ENCODE measurements around the gene NAPA. TPM values are rescaled to one million over a fixed set of nuclear protein-coding genes. Genes with fewer than 3 reads are reported as not detected.

The NAPA gene
- total and polyA plus RNA-seq, 2 of the 13 experiments (the other 11 are each of a cell fraction or from before 2014, with no cell fraction given) = 32.6 to 65.9 TPM

GRCh38 chr19:47510516-47511127 lies 4.2 kb downstream of the NAPA start:
- ATAC-seq = no peak

More at GRCh38 chr19:47510516-47511127, 4.2 kb downstream of the NAPA start:
- Histone ChIP-seq H3K27me3 (ENCODE audit: control insufficient read depth in 1 of 2, insufficient read depth in 2 of 2, low read length in 2 of 2) (no peaks in the 10 kb centered on the region; a peak in 1 of 5 replicates), H3K4me1 (ENCODE audit: insufficient read depth, low read length) (peaks cover 23% of the 10 kb centered on the region), H3K36me3 (replicated peaks in 1 of 2; ENCODE audit: control insufficient read depth in 1 of 2, insufficient read depth in 2 of 2, low read length in 2 of 2) (peaks cover 3 to 4% of the 10 kb centered on the region in 2 experiments; a peak in 2 of 5 replicates), H3K9me3 (ENCODE audit: low read length) (no peaks in the 10 kb centered on the region), H3K9ac (ENCODE audit: insufficient read depth, low read depth, low read length) (no peak overlapping the region), H3K27ac (ENCODE audit: extremely low read length, insufficient read depth, low read length) (no peak overlapping the region), H4K20me1 (ENCODE audit: insufficient read depth, low read length) (no peaks in the 10 kb centered on the region), H3K79me2 (ENCODE audit: insufficient read depth, low read length) (peaks cover 64% of the 10 kb centered on the region), H3K4me2 (ENCODE audit: low read depth, low read length) (no peak overlapping the region), H3K4me3 (replicated peaks in 1 of 3; ENCODE audit: insufficient read depth in 1 of 3, low read depth in 2 of 3, low read length in 3 of 3) (no peak overlapping the region), H2AFZ (ENCODE audit: low read length) (no peak overlapping the region)
- in situ Hi-C loops (cut with HindIII; ENCODE audit: extremely low pct_ligation_motif_present, low pct_unique_long_range_greater_than_20kb) (no loop called here), intact Hi-C loops (cut with micrococcal nuclease; ENCODE audit: unreplicated experiment) (no loop called here)
- FAIRE-seq (no peak), DNase-seq (ENCODE audit: low spot score) (no peak)
- 93% methylated on average over 10 of the region's 12 CpGs for WGBS (ENCODE audit: low lambda C conversion rate)
- no TSS peak for BruUV-seq (replicated peaks)
- TF ChIP-seq ZNF543 (CRISPR knock-in tag; IDR thresholded peaks at IDR 0.05) (no peak), THRA (CRISPR knock-in tag; IDR thresholded peaks at IDR 0.05; ENCODE audit: borderline replicate concordance) (no peak), KLF15 (CRISPR knock-in tag; IDR thresholded peaks at IDR 0.05; ENCODE audit: borderline replicate concordance) (no peak), RBM22 (optimal IDR thresholded peaks at IDR 0.05; ENCODE audit: low read length) (no peak), NFE2 (CRISPR knock-in tag; IDR thresholded peaks at IDR 0.05) (no peak), EP300 (IDR thresholded peaks at IDR 0.05; ENCODE audit: low read depth in 2 of 2, low read length in 2 of 2) (no peak), EP300 (CRISPR knock-in tag; IDR thresholded peaks at IDR 0.05; ENCODE audit: borderline replicate concordance) (no peak), HDAC2 (CRISPR knock-in tag; IDR thresholded peaks at IDR 0.05) (no peak), NFRKB (IDR thresholded peaks at IDR 0.05) (no peak), ZBTB38 (CRISPR knock-in tag; IDR thresholded peaks at IDR 0.05) (no peak), PPARG (CRISPR knock-in tag; conservative IDR thresholded peaks at IDR 0.05) (no peak), ZNF883 (CRISPR knock-in tag; IDR thresholded peaks at IDR 0.05; ENCODE audit: not compliant biosample characterization) (no peak), ZNF777 (CRISPR knock-in tag; IDR thresholded peaks at IDR 0.05) (no peak), KDM4B (CRISPR knock-in tag; IDR thresholded peaks at IDR 0.05) (no peak), CREB1 (IDR thresholded peaks at IDR 0.05) (no peak), CREB1 (CRISPR knock-in tag; IDR thresholded peaks at IDR 0.05) (no peak), MYC (CRISPR knock-in tag; IDR thresholded peaks at IDR 0.05; ENCODE audit: borderline replicate concordance) (no peak), ZNF234 (CRISPR knock-in tag; conservative IDR thresholded peaks at IDR 0.05) (no peak), ZNF782 (CRISPR knock-in tag; IDR thresholded peaks at IDR 0.05; ENCODE audit: borderline replicate concordance) (no peak), ARNT2 (CRISPR knock-in tag; IDR thresholded peaks at IDR 0.05; ENCODE audit: low read depth) (no peak), ARID3A (IDR thresholded peaks at IDR 0.05; ENCODE audit: low read depth, low read length) (no peak)
- POLR2A ChIA-PET = interaction anchor here (1.2 kb wide), 1 partner anchor 27 kb away, joined by 3 read pairs; the partner anchor contains the start of gene KPTN
- CTCF ChIA-PET (ENCODE audit: low intra/inter-chr PET ratio, low total read pairs) = no interaction called here
